ENCODE measurements around the gene SAMD14. TPM values are rescaled to one million over a fixed set of nuclear protein-coding genes. Genes with fewer than 3 reads are reported as not detected.
"Not testable (repeated sequence)": the region's sequence is repeated elsewhere in the genome, so short reads cannot be mapped to it uniquely, and the experiment has no call there.

Gene SAMD14
- total and polyA plus RNA-seq, 10 of the 15 experiments (the other 5 are each of a cell fraction or from before 2014, with no cell fraction given), result 0.06 to 1.7 (median 0.25) TPM; not detected in 3

DNA sequence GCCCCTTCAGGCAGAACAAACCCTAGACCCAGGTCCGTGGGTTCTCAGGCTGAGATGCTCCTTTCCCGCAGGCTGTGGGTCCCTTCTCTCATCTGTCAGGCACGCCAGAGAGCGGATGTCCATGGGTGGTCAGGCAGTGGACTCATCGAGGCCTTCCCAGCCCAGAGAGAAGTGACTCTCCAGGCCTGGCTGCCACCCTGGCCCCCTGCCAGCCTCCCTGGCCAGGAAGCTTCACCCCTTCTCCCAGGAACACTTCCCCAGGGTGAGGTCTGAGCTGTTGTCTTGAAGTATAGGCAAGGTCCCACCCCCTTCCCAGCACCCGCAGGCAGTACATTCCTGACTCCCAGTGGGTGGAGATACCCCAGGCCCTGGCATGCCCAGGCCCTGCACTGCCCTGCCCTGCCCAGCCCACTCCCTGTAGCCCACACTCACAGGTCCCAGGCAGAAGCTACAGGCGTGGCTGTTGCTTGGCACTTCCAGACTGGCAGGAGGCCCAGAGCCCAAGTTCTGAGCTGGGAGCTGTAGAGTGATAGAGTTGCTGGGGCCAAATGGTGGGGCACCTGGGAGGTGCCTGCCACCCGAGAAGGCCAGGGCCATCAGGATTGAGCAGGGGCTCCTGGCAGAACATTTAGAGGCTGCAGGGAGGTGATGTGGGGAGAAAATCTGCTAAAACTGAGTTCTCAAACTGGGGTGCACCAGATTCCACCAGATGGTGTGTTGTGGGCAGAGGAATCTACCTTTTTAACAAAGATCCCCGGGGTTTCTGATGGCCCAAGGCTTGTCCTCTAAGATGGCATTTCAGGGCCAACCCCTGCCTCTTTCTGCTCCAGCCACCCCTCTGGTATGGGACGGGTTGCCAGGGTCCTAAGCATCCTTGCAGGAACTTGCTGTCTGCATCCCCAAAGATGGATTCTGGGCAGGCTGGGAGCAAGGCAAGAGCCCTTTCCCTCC is 67.4 kb downstream of the SAMD14 start (continued):
- TF ChIP-seq, protein P1, sequence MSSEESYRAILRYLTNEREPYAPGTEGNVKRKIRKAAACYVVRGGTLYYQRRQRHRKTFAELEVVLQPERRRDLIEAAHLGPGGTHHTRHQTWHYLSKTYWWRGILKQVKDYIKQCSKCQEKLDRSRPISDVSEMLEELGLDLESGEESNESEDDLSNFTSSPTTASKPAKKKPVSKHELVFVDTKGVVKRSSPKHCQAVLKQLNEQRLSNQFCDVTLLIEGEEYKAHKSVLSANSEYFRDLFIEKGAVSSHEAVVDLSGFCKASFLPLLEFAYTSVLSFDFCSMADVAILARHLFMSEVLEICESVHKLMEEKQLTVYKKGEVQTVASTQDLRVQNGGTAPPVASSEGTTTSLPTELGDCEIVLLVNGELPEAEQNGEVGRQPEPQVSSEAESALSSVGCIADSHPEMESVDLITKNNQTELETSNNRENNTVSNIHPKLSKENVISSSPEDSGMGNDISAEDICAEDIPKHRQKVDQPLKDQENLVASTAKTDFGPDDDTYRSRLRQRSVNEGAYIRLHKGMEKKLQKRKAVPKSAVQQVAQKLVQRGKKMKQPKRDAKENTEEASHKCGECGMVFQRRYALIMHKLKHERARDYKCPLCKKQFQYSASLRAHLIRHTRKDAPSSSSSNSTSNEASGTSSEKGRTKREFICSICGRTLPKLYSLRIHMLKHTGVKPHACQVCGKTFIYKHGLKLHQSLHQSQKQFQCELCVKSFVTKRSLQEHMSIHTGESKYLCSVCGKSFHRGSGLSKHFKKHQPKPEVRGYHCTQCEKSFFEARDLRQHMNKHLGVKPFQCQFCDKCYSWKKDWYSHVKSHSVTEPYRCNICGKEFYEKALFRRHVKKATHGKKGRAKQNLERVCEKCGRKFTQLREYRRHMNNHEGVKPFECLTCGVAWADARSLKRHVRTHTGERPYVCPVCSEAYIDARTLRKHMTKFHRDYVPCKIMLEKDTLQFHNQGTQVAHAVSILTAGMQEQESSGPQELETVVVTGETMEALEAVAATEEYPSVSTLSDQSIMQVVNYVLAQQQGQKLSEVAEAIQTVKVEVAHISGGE (CRISPR knock-in tag; IDR thresholded peaks at IDR 0.05), result no peak
- no peak for TF ChIP-seq NFYB (IDR thresholded peaks at IDR 0.05; ENCODE audit: insufficient read depth, low read depth, low read length)

DNA sequence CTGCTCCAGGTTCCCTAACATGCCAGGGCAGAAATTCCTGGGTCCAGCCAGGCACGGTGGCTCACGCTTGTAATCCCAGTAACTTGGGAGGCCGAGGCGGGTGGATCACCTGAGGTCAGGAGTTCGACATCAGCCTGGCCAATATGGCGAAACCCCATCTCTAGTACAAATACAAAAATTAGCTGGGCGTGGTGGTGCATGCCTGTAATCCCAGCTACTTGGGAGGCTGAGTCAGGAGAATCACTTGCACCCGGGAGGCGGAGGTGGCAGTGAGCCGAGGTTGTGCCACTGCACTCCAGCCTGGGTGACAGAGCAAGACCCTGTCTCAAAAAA is 68.3 kb downstream of the SAMD14 start:
- H3K36me3 ChIP-seq (ENCODE audit: control insufficient read depth in 2 of 2, insufficient read depth in 2 of 2, low read length in 1 of 2); POLR2A ChIA-PET; H3K79me2 ChIP-seq (ENCODE audit: control insufficient read depth, insufficient read depth, low read length); DNase-seq (ENCODE audit: low read depth, low spot score); H3K4me3 ChIP-seq; FAIRE-seq; ATAC-seq; H3K27ac ChIP-seq (ENCODE audit: control insufficient read depth, insufficient read depth); in situ Hi-C loops (cut with MboI); H3K4me1 ChIP-seq (ENCODE audit: control insufficient read depth, insufficient read depth, low read length); SMC1A ChIA-PET (ENCODE audit: uncharacterized antibody, unreplicated experiment); H4K20me1 ChIP-seq (ENCODE audit: control insufficient read depth, insufficient read depth); BruUV-seq (replicated peaks); H3K4me2 ChIP-seq (ENCODE audit: control insufficient read depth, insufficient read depth); H3K9me3 ChIP-seq (replicated peaks; ENCODE audit: control insufficient read depth, insufficient read depth, low read length); H3K27me3 ChIP-seq (replicated peaks in 1 of 2; ENCODE audit: control insufficient read depth in 2 of 2, insufficient read depth in 2 of 2, low read length in 1 of 2); H2AFZ ChIP-seq (ENCODE audit: control insufficient read depth, low read depth, low read length); H3K9ac ChIP-seq (ENCODE audit: control insufficient read depth, insufficient read depth, low read length); intact Hi-C loops (cut with micrococcal nuclease; ENCODE audit: unreplicated experiment): not testable (repeated sequence)
- 91% methylated on average over 10 of the region's 10 CpGs for WGBS (ENCODE audit: insufficient coverage, insufficient replicate concordance, low lambda C conversion rate, missing lambda C conversion rate)
- ChIA-PET RAD21 (ENCODE audit: unreplicated experiment) (interaction anchor here (1.2 kb wide), 1 partner anchor 26 kb away, joined by 5 read pairs; no protein-coding TSS in a partner anchor), CTCF (interaction anchor here (1.3 to 1.6 kb wide), 2 partner anchors 26 to 32 kb away, joined by 4 read pairs; no protein-coding TSS in a partner anchor)

Data from GM12878 (cell line).